ENCODE data around the gene CDC42SE1. TPM values are rescaled to one million over a fixed set of nuclear protein-coding genes. Genes with fewer than 3 reads are reported as not detected.

The CDC42SE1 gene
- polyA plus RNA-seq, 1 experiment, result 60.4 TPM

DNA sequence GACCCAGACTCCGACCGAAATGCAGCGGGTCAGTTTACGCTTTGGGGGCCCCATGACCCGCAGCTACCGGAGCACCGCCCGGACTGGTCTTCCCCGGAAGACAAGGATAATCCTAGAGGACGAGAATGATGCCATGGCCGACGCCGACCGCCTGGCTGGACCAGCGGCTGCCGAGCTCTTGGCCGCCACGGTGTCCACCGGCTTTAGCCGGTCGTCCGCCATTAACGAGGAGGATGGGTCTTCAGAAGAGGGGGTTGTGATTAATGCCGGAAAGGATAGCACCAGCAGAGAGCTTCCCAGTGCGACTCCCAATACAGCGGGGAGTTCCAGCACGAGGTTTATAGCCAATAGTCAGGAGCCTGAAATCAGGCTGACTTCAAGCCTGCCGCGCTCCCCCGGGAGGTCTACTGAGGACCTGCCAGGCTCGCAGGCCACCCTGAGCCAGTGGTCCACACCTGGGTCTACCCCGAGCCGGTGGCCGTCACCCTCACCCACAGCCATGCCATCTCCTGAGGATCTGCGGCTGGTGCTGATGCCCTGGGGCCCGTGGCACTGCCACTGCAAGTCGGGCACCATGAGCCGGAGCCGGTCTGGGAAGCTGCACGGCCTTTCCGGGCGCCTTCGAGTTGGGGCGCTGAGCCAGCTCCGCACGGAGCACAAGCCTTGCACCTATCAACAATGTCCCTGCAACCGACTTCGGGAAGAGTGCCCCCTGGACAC, 11.3 kb downstream of the CDC42SE1 start:
- POLR2A ChIA-PET, result interaction anchor here (0.6 kb wide), 1 partner anchor 291 kb away, joined by 3 read pairs; no protein-coding TSS in a partner anchor
- DNase-seq (ENCODE audit: low read depth), result no peak
- CTCF ChIA-PET, result interaction anchor here (0.6 to 1.7 kb wide), 11 partner anchors 9 to 52 kb away, joined by 3 to 13 read pairs (median 4); partner anchors contain the start of genes BNIPL, CDC42SE1, GABPB2 and MINDY1
- peaks cover 6% of the 10 kb centered on the region for H3K36me3 ChIP-seq (ENCODE audit: control insufficient read depth, insufficient read depth, low read length)
- H3K27me3 ChIP-seq (ENCODE audit: control insufficient read depth, insufficient read depth, low read length), result no peaks in the 10 kb centered on the region
- TF ChIP-seq, protein P1, sequence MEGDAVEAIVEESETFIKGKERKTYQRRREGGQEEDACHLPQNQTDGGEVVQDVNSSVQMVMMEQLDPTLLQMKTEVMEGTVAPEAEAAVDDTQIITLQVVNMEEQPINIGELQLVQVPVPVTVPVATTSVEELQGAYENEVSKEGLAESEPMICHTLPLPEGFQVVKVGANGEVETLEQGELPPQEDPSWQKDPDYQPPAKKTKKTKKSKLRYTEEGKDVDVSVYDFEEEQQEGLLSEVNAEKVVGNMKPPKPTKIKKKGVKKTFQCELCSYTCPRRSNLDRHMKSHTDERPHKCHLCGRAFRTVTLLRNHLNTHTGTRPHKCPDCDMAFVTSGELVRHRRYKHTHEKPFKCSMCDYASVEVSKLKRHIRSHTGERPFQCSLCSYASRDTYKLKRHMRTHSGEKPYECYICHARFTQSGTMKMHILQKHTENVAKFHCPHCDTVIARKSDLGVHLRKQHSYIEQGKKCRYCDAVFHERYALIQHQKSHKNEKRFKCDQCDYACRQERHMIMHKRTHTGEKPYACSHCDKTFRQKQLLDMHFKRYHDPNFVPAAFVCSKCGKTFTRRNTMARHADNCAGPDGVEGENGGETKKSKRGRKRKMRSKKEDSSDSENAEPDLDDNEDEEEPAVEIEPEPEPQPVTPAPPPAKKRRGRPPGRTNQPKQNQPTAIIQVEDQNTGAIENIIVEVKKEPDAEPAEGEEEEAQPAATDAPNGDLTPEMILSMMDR (IDR thresholded peaks at IDR 0.05; ENCODE audit: insufficient read depth, low read depth, low read length), result peak; percentile 60
- H3K4me3 ChIP-seq (ENCODE audit: low read depth, low read length), result peak overlapping the region; percentile 60

DNA sequence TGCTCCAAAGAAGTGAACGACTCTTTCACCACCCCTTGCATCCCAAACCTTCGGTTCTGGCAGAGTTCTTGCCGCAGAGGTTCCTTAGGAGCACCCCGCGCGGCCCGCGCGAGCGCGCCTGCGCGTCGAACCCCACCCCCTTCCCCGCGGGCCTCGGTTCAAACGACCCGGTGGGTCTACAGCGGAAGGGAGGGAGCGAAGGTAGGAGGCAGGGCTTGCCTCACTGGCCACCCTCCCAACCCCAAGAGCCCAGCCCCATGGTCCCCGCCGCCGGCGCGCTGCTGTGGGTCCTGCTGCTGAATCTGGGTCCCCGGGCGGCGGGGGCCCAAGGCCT, 11.9 kb downstream of the CDC42SE1 start, which contains the start of gene C1orf56:
C1orf56 (plus strand) TSS at position 161 of the 334 bp plus-strand sequence; CDS start at position 258, 97 bp downstream.
- TF ChIP-seq, protein P1 (IDR thresholded peaks at IDR 0.05; ENCODE audit: insufficient read depth, low read depth, low read length), result no peak
- no peak for DNase-seq (ENCODE audit: low read depth)
- POLR2A ChIA-PET, result interaction anchor here (0.5 kb wide), 1 partner anchor 18 kb away, joined by 3 read pairs; no protein-coding TSS in a partner anchor
- Histone ChIP-seq H3K4me3 (ENCODE audit: low read depth, low read length) (peak within 1 kb of the TSS; percentile 60), H3K36me3 (ENCODE audit: control insufficient read depth, insufficient read depth, low read length) (peaks cover 1% of the 10 kb centered on the region; the same call in 1 of the 2 replicates), H3K27me3 (ENCODE audit: control insufficient read depth, insufficient read depth, low read length) (no peaks in the 10 kb centered on the region)
- CTCF ChIA-PET, result interaction anchor here (1.1 to 1.7 kb wide), 10 partner anchors 9 to 52 kb away, joined by 3 to 13 read pairs (median 4); partner anchors contain the start of genes BNIPL, CDC42SE1, GABPB2 and MINDY1

DNA sequence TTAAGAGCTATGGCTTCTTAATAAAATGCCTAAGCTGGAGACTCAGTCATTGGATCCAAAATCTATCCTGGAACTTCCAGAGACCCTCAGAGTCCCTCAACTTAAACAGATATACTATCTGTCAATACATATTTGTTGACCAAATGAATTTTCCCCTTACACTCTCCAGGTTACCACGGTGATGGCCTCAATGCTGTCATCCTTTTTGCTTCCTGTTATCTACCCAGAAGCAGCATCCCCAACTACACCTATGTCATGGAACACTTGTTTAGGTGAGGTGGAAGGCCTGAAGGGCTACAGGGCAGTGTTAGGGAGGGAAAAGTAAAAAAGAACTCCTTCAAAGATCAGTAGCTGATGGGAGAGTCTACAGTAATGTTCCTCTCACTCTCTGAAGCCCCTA, 16.3 kb downstream of the CDC42SE1 start:
- ChIA-PET POLR2A (no interaction called here), CTCF (interaction anchor here (0.6 to 2.4 kb wide), 2 partner anchors 18 to 66 kb away, joined by 4 to 11 read pairs; no protein-coding TSS in a partner anchor)
- TF ChIP-seq, protein P1 (IDR thresholded peaks at IDR 0.05; ENCODE audit: insufficient read depth, low read depth, low read length), result no peak
- Histone ChIP-seq H3K36me3 (ENCODE audit: control insufficient read depth, insufficient read depth, low read length) (no peaks in the 10 kb centered on the region), H3K4me3 (ENCODE audit: low read depth, low read length) (no peak overlapping the region), H3K27me3 (ENCODE audit: control insufficient read depth, insufficient read depth, low read length) (no peaks in the 10 kb centered on the region)
- no peak for DNase-seq (ENCODE audit: low read depth)

DNA sequence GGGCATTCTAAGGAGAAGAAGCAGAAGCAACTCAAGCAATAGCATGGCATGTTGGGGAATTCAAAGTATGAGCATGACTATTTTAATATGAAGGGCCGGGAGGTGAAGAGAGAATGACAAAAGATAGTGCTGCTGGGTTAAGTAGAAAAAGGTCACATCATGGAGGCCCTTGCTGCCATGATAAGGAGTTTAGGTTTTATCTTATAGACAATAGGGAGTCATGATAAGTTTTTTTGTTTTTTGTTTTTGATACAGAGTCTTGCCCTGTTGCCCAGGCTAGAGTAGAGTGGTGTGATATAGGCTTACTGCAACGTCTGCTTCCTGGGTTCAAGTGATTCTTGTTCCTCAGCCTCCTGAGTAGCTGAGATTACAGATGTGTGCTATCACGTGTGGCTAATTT, 19.9 kb downstream of the CDC42SE1 start:
- H3K4me3 ChIP-seq (ENCODE audit: low read depth, low read length), result no peak overlapping the region
- ChIA-PET POLR2A (no interaction called here), CTCF (interaction anchor here (1.6 to 5.7 kb wide), 2 partner anchors 9 to 14 kb away, joined by 5 to 26 read pairs; partner anchors contain the start of gene C1orf56)
- no peak for DNase-seq (ENCODE audit: low read depth)
- TF ChIP-seq, protein P1 (IDR thresholded peaks at IDR 0.05; ENCODE audit: insufficient read depth, low read depth, low read length), result no peak
- H3K27me3 ChIP-seq (ENCODE audit: control insufficient read depth, insufficient read depth, low read length), result no peaks in the 10 kb centered on the region
- H3K36me3 ChIP-seq (ENCODE audit: control insufficient read depth, insufficient read depth, low read length), result peaks cover 2% of the 10 kb centered on the region; the same call in 1 of the 2 replicates

DNA sequence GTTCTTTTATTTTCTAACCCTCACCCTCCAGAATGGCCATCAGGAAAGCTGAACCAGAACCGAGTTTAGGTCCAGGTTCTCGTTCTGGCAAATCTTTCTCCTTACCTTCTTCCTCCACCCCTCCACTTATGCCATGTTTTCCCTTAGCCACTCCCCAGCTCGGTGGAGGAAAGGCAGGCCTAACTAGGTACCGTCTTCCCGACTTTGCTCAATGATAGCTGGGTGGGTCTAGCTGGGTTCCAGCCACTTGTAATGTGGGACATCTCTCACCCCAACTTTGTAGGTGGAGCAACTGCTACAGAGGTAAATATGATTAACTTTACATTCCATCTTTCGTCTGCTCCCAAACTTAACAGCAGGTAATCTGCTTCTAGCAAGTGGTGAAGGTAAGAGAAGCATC, 22.4 kb downstream of the CDC42SE1 start:
- TF ChIP-seq, protein P1 (IDR thresholded peaks at IDR 0.05; ENCODE audit: insufficient read depth, low read depth, low read length), result no peak
- DNase-seq (ENCODE audit: low read depth), result no peak
- ChIA-PET POLR2A (no interaction called here), CTCF (interaction anchor here (1.4 to 5.7 kb wide), 2 partner anchors 11 to 12 kb away, joined by 3 to 26 read pairs; partner anchors contain the start of gene C1orf56)
- Histone ChIP-seq H3K4me3 (ENCODE audit: low read depth, low read length) (no peak overlapping the region), H3K27me3 (ENCODE audit: control insufficient read depth, insufficient read depth, low read length) (no peaks in the 10 kb centered on the region), H3K36me3 (ENCODE audit: control insufficient read depth, insufficient read depth, low read length) (peaks cover 3% of the 10 kb centered on the region)

All from BJ (cell line).